Keratinocyte (primary cell): ENCODE measurements around the gene NDUFB8.

Experiments used
- CTCF ChIP-seq, 3 experiments: IDR thresholded peaks in 1 of 3; conservative IDR thresholded peaks in 1 of 3; optimal IDR thresholded peaks in 1 of 3; 2 replicates in 2 of 3; 3 replicates in 1 of 3; pipeline versions ENCODE3 to v1.5.1; 2011; ENCODE audit warnings: low read length in 3 of 3, mild to moderate bottlenecking in 3 of 3, moderate library complexity in 2 of 3, control low read depth in 1 of 3, inconsistent platforms in 1 of 3; ENCODE audit not compliant: insufficient read depth in 2 of 3; ENCODE audit errors: extremely low read depth in 1 of 3
- EZH2 ChIP-seq: IDR thresholded peaks from one replicate; pipeline ENCODE4 v1.6.1; 2012; ENCODE audit warnings: inconsistent platforms, mild to moderate bottlenecking, low read length, moderate library complexity

GRCh38 chr10:100565206-100565985 lies 35.7 kb upstream of the NDUFB8 start:
- no peak for TF ChIP-seq CTCF (optimal IDR thresholded peaks at IDR 0.05 in 1 of 3, IDR thresholded peaks at IDR 0.05 in 1 of 3, conservative IDR thresholded peaks at IDR 0.05 in 1 of 3; ENCODE audit: extremely low read depth in 1 of 3, insufficient read depth in 2 of 3, low read length in 3 of 3)
- no peak for TF ChIP-seq EZH2
